Measurements from ENCODE around the gene DDX23. TPM values are rescaled to one million over a fixed set of nuclear protein-coding genes. Genes with fewer than 3 reads are reported as not detected.
"Not testable (repeated sequence)": the region's sequence is repeated elsewhere in the genome, so short reads cannot be mapped to it uniquely, and the experiment has no call there.

The DDX23 gene
- total RNA-seq, 1 experiment from 2014 or later: 98.1 TPM

GRCh38 chr12:48875944-48876515 is 24.1 kb upstream of the DDX23 start:
- H4K91ac ChIP-seq (ENCODE audit: insufficient read length, low read depth, low read length): no peak overlapping the region
- no peak overlapping the region for H2BK5ac ChIP-seq (ENCODE audit: insufficient read length, low read length)
- Mint-ChIP-seq H3K9me3 (no peaks in the 10 kb centered on the region), H3K4me1 (peaks cover 0 to 10% of the 10 kb centered on the region in 2 experiments; a peak in 2 of 4 replicates), H3K27me3 (ENCODE audit: low read depth) (peaks cover 12% of the 10 kb centered on the region), H3K27ac (no peak overlapping the region), H3K4me3 (no peak overlapping the region), H3K36me3 (ENCODE audit: insufficient read depth in 1 of 3, low read depth in 3 of 3) (no peaks in the 10 kb centered on the region)
- H4K20me1 ChIP-seq (ENCODE audit: control insufficient read depth, insufficient read depth, insufficient read length): no peaks in the 10 kb centered on the region
- H3K23me2 ChIP-seq (ENCODE audit: insufficient read length, low read depth, low read length, poor library complexity, severe bottlenecking): no peaks in the 10 kb centered on the region
- H2BK120ac ChIP-seq (ENCODE audit: low read depth, low read length, poor library complexity, severe bottlenecking): no peak overlapping the region
- no peak overlapping the region for H2AFZ ChIP-seq (ENCODE audit: low read length)
- H4K8ac ChIP-seq (replicated peaks; ENCODE audit: insufficient read length, low read depth, low read length): no peak overlapping the region
- H3K23ac ChIP-seq (ENCODE audit: insufficient read length, low read depth, low read length): no peak overlapping the region
- DNase-seq: no peak
- H3K14ac ChIP-seq (ENCODE audit: insufficient read depth, low read length): no peak overlapping the region
- no peak overlapping the region for H3K4ac ChIP-seq (ENCODE audit: low read depth, low read length)
- H3K79me1 ChIP-seq (ENCODE audit: insufficient read depth, low read depth, low read length, poor library complexity, severe bottlenecking): no peaks in the 10 kb centered on the region
- no peak overlapping the region for H2BK20ac ChIP-seq (ENCODE audit: low read depth, low read length, poor library complexity, severe bottlenecking)
- H3K27ac ChIP-seq (ENCODE audit: insufficient read length, low read depth, low read length): no peak overlapping the region
- H3K18ac ChIP-seq (ENCODE audit: insufficient read length, low read depth, low read length): no peak overlapping the region
- H3K27me3 ChIP-seq (ENCODE audit: insufficient read depth, low read length): no peaks in the 10 kb centered on the region
- H3T11ph ChIP-seq (ENCODE audit: low read length): no peak overlapping the region
- H3K79me2 ChIP-seq (ENCODE audit: insufficient read depth, low read length): no peaks in the 10 kb centered on the region
- no peak overlapping the region for H3K9ac ChIP-seq (ENCODE audit: extremely low read depth, insufficient read length, low read length)
- WGBS (ENCODE audit: extremely low coverage, insufficient read length, low lambda C conversion rate): no CpG with 5 or more reads among the region's 4 CpGs
- no peaks in the 10 kb centered on the region for H3K4me1 ChIP-seq (ENCODE audit: insufficient read depth, low read length)
- H2BK12ac ChIP-seq (ENCODE audit: insufficient read length, low read depth, low read length): no peak overlapping the region
- H3K56ac ChIP-seq (ENCODE audit: insufficient read length, low read depth, low read length): no peak overlapping the region
- no peak overlapping the region for H3K4me2 ChIP-seq (ENCODE audit: insufficient read depth, insufficient read length, low read length)
- H2AK5ac ChIP-seq (ENCODE audit: insufficient read length, low read length): no peak overlapping the region
- H4K5ac ChIP-seq (ENCODE audit: insufficient read length, low read depth, low read length): no peak overlapping the region
- TF ChIP-seq, protein P1, sequence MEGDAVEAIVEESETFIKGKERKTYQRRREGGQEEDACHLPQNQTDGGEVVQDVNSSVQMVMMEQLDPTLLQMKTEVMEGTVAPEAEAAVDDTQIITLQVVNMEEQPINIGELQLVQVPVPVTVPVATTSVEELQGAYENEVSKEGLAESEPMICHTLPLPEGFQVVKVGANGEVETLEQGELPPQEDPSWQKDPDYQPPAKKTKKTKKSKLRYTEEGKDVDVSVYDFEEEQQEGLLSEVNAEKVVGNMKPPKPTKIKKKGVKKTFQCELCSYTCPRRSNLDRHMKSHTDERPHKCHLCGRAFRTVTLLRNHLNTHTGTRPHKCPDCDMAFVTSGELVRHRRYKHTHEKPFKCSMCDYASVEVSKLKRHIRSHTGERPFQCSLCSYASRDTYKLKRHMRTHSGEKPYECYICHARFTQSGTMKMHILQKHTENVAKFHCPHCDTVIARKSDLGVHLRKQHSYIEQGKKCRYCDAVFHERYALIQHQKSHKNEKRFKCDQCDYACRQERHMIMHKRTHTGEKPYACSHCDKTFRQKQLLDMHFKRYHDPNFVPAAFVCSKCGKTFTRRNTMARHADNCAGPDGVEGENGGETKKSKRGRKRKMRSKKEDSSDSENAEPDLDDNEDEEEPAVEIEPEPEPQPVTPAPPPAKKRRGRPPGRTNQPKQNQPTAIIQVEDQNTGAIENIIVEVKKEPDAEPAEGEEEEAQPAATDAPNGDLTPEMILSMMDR (conservative IDR thresholded peaks at IDR 0.05): no peak
- no peaks in the 10 kb centered on the region for H3K9me3 ChIP-seq (ENCODE audit: control insufficient read depth, low read depth, low read length)
- no peak overlapping the region for H2BK15ac ChIP-seq (ENCODE audit: low read depth, low read length)

- not testable (repeated sequence) for H3K79me2 ChIP-seq (ENCODE audit: insufficient read depth, low read length); H3K9ac ChIP-seq (ENCODE audit: extremely low read depth, insufficient read length, low read length); H4K8ac ChIP-seq (replicated peaks; ENCODE audit: insufficient read length, low read depth, low read length); H4K5ac ChIP-seq (ENCODE audit: insufficient read length, low read depth, low read length); H3K9me3 ChIP-seq (ENCODE audit: control insufficient read depth, low read depth, low read length); H2BK5ac ChIP-seq (ENCODE audit: insufficient read length, low read length); H3K18ac ChIP-seq (ENCODE audit: insufficient read length, low read depth, low read length); H4K20me1 ChIP-seq (ENCODE audit: control insufficient read depth, insufficient read depth, insufficient read length); H3K36me3 Mint-ChIP-seq (ENCODE audit: insufficient read depth in 1 of 3, low read depth in 3 of 3); H3K23ac ChIP-seq (ENCODE audit: insufficient read length, low read depth, low read length); H4K91ac ChIP-seq (ENCODE audit: insufficient read length, low read depth, low read length); H3K4me2 ChIP-seq (ENCODE audit: insufficient read depth, insufficient read length, low read length); H3K56ac ChIP-seq (ENCODE audit: insufficient read length, low read depth, low read length); H3K4me1 Mint-ChIP-seq; H2BK12ac ChIP-seq (ENCODE audit: insufficient read length, low read depth, low read length); H2AK5ac ChIP-seq (ENCODE audit: insufficient read length, low read length); H2BK15ac ChIP-seq (ENCODE audit: low read depth, low read length); H3K27ac Mint-ChIP-seq; H3K27me3 Mint-ChIP-seq (ENCODE audit: low read depth); H3K4me3 Mint-ChIP-seq; H3T11ph ChIP-seq (ENCODE audit: low read length); DNase-seq; H3K27me3 ChIP-seq (ENCODE audit: insufficient read depth, low read length); H2BK20ac ChIP-seq (ENCODE audit: low read depth, low read length, poor library complexity, severe bottlenecking); H2BK120ac ChIP-seq (ENCODE audit: low read depth, low read length, poor library complexity, severe bottlenecking); H3K9me3 Mint-ChIP-seq; H2AFZ ChIP-seq (ENCODE audit: low read length); H3K27ac ChIP-seq (ENCODE audit: insufficient read length, low read depth, low read length); H3K14ac ChIP-seq (ENCODE audit: insufficient read depth, low read length); H3K4ac ChIP-seq (ENCODE audit: low read depth, low read length); H3K79me1 ChIP-seq (ENCODE audit: insufficient read depth, low read depth, low read length, poor library complexity, severe bottlenecking); H3K23me2 ChIP-seq (ENCODE audit: insufficient read length, low read depth, low read length, poor library complexity, severe bottlenecking); H3K4me1 ChIP-seq (ENCODE audit: insufficient read depth, low read length)
- no CpG with 5 or more reads among the region's 8 CpGs for WGBS (ENCODE audit: extremely low coverage, insufficient read length, low lambda C conversion rate)
These were observed 21.6 kb upstream of the DDX23 start for GRCh38 chr12:48873534-48873933.

Data from H9 (cell line).